H9 (cell line): ENCODE measurements around the gene MARF1. TPM values are rescaled to one million over a fixed set of nuclear protein-coding genes. Genes with fewer than 3 reads are reported as not detected.

Experiments
- DNase-seq: peaks from one replicate; pipeline ENCODE4 v3.0.0-alpha.2; 2017
- H2AFZ ChIP-seq: one replicate; pipeline ENCODE4 v1.6.1; 2013; ENCODE audit warnings: mild to moderate bottlenecking, low read length, control low read depth, moderate library complexity
- H2AK5ac ChIP-seq: 2 replicates; pipeline ENCODE4 v1.6.1; 2013; ENCODE audit warnings: low read length, control low read depth, mixed read lengths; ENCODE audit not compliant: insufficient read length
- H2BK120ac ChIP-seq: one replicate; pipeline ENCODE4 v1.6.1; 2013; ENCODE audit warnings: low read depth, mild to moderate bottlenecking, low read length, control low read depth, inconsistent platforms; ENCODE audit not compliant: poor library complexity, severe bottlenecking
- H2BK12ac ChIP-seq: 2 replicates; pipeline ENCODE4 v1.6.1; 2013; ENCODE audit warnings: low read length, control low read depth, mixed read lengths, low read depth; ENCODE audit not compliant: insufficient read length
- H2BK15ac ChIP-seq: 2 replicates; pipeline ENCODE4 v1.6.1; 2013; ENCODE audit warnings: low read depth, low read length, control low read depth
- H2BK20ac ChIP-seq: one replicate; pipeline ENCODE4 v1.6.1; 2013; ENCODE audit warnings: low read depth, mild to moderate bottlenecking, low read length, control low read depth, inconsistent platforms; ENCODE audit not compliant: poor library complexity, severe bottlenecking
- H2BK5ac ChIP-seq: 2 replicates; pipeline ENCODE4 v1.6.1; 2013; ENCODE audit warnings: low read length, control low read depth, mixed read lengths; ENCODE audit not compliant: insufficient read length
- H3K14ac ChIP-seq: 2 replicates; pipeline ENCODE4 v1.6.1; 2013; ENCODE audit warnings: low read length, control low read depth; ENCODE audit not compliant: insufficient read depth
- H3K18ac ChIP-seq: 2 replicates; pipeline ENCODE4 v1.6.1; 2013; ENCODE audit warnings: low read depth, mild to moderate bottlenecking, mixed read lengths, low read length, control low read depth; ENCODE audit not compliant: insufficient read length
- H3K23ac ChIP-seq: 2 replicates; pipeline ENCODE4 v1.6.1; 2013; ENCODE audit warnings: low read length, control low read depth, mixed read lengths, low read depth; ENCODE audit not compliant: insufficient read length
- H3K23me2 ChIP-seq: 2 replicates; pipeline ENCODE4 v1.6.1; 2013; ENCODE audit warnings: low read depth, mild to moderate bottlenecking, mixed read lengths, low read length, control low read depth; ENCODE audit not compliant: insufficient read length, poor library complexity, severe bottlenecking
- H3K27ac ChIP-seq: 2 replicates; pipeline ENCODE4 v1.5.1; 2013; ENCODE audit warnings: low read length, control low read depth, mixed read lengths, low read depth; ENCODE audit not compliant: insufficient read length
- H3K27me3 ChIP-seq: 2 replicates; pipeline ENCODE4 v1.6.1; 2013; ENCODE audit warnings: low read length, control low read depth, inconsistent platforms; ENCODE audit not compliant: insufficient read depth
- H3K4ac ChIP-seq: 2 replicates; pipeline ENCODE4 v1.6.1; 2013; ENCODE audit warnings: low read depth, mild to moderate bottlenecking, control low read depth, inconsistent platforms, low read length, moderate library complexity
- H3K4me1 ChIP-seq: 2 replicates; pipeline ENCODE4 v1.6.1; 2013; ENCODE audit warnings: low read length, control low read depth, inconsistent platforms; ENCODE audit not compliant: insufficient read depth
- H3K4me2 ChIP-seq: 2 replicates; pipeline ENCODE4 v1.6.1; 2013; ENCODE audit warnings: low read length, control low read depth, mixed read lengths; ENCODE audit not compliant: insufficient read length, insufficient read depth
- H3K56ac ChIP-seq: 2 replicates; pipeline ENCODE4 v1.6.1; 2013; ENCODE audit warnings: low read depth, mild to moderate bottlenecking, mixed read lengths, low read length, control low read depth; ENCODE audit not compliant: insufficient read length
- H3K79me1 ChIP-seq: 2 replicates; pipeline ENCODE4 v1.6.1; 2013; ENCODE audit warnings: low read depth, mild to moderate bottlenecking, moderate library complexity, low read length, control low read depth, inconsistent platforms; ENCODE audit not compliant: insufficient read depth, poor library complexity, severe bottlenecking
- H3K79me2 ChIP-seq: 2 replicates; pipeline ENCODE4 v1.6.1; 2013; ENCODE audit warnings: low read length, control low read depth, inconsistent platforms; ENCODE audit not compliant: insufficient read depth
- H3K9ac ChIP-seq: 2 replicates; pipeline ENCODE4 v1.6.1; 2013; ENCODE audit warnings: low read length, control low read depth, mixed read lengths; ENCODE audit not compliant: insufficient read length; ENCODE audit errors: extremely low read depth
- H3K9me3 ChIP-seq: one replicate; pipeline ENCODE4 v1.6.1; 2013; ENCODE audit warnings: low read depth, low read length, inconsistent platforms; ENCODE audit not compliant: control insufficient read depth
- H3T11ph ChIP-seq: one replicate; pipeline ENCODE4 v1.6.1; 2013; ENCODE audit warnings: mild to moderate bottlenecking, low read length, control low read depth, inconsistent platforms
- H4K20me1 ChIP-seq: one replicate; pipeline ENCODE4 v1.6.1; 2013; ENCODE audit not compliant: control insufficient read depth, insufficient read length, insufficient read depth
- H4K5ac ChIP-seq: 2 replicates; pipeline ENCODE4 v1.6.1; 2013; ENCODE audit warnings: low read depth, mild to moderate bottlenecking, mixed read lengths, low read length, control low read depth; ENCODE audit not compliant: insufficient read length
- H4K8ac ChIP-seq: replicated peaks from 2 replicates; pipeline ENCODE4 v1.6.1; 2013; ENCODE audit warnings: low read length, control low read depth, mixed read lengths, low read depth; ENCODE audit not compliant: insufficient read length
- H4K91ac ChIP-seq: 2 replicates; pipeline ENCODE4 v1.6.1; 2013; ENCODE audit warnings: low read depth, mild to moderate bottlenecking, moderate library complexity, mixed read lengths, low read length, control low read depth; ENCODE audit not compliant: insufficient read length
- H3K27ac Mint-ChIP-seq, 3 experiments: 2 replicates in 2 of 3; 3 replicates in 1 of 3; pipeline ENCODE4 v1.8.0; 2020 to 2021; ENCODE audit warnings: mixed read lengths in 3 of 3, mild to moderate bottlenecking in 1 of 3, moderate library complexity in 1 of 3
- H3K27me3 Mint-ChIP-seq: 2 replicates; pipeline ENCODE4 v1.8.0; 2021; ENCODE audit warnings: low read depth, mild to moderate bottlenecking, moderate library complexity, mixed read lengths
- H3K36me3 Mint-ChIP-seq, 3 experiments: 2 replicates in 2 of 3; 3 replicates in 1 of 3; pipeline ENCODE4 v1.8.0; 2020 to 2021; ENCODE audit warnings: low read depth in 3 of 3, mixed read lengths in 3 of 3; ENCODE audit not compliant: insufficient read depth in 1 of 3
- H3K4me1 Mint-ChIP-seq, 2 experiments: 2 replicates each; pipeline ENCODE4 v1.8.0; 2020; ENCODE audit warnings: mixed read lengths in 2 of 2
- H3K4me3 Mint-ChIP-seq, 2 experiments: 2 replicates in 1 of 2; 3 replicates in 1 of 2; pipeline ENCODE4 v1.8.0; 2020 to 2021; ENCODE audit warnings: mild to moderate bottlenecking in 2 of 2, mixed read lengths in 2 of 2, moderate library complexity in 1 of 2
- H3K9me3 Mint-ChIP-seq, 2 experiments: 2 replicates in 1 of 2; 3 replicates in 1 of 2; pipeline ENCODE4 v1.8.0; 2020; ENCODE audit warnings: mild to moderate bottlenecking in 2 of 2, mixed read lengths in 2 of 2, moderate library complexity in 1 of 2
- WGBS: extraction: QIAGEN DNeasy Blood & Tissue Kit; methylation state at CpG from one replicate; pipeline ENCODE4 v1.1.7; 2013; ENCODE audit warnings: missing lambda C conversion rate, low lambda C conversion rate, mixed read lengths; ENCODE audit not compliant: insufficient read length; ENCODE audit errors: extremely low coverage; 5-methylcytosine and 5-hydroxymethylcytosine counted together
- total RNA-seq: library from RNA; stranded (reverse); gene quantifications from 2 replicates; pipeline ENCODE4 v1.2.1, GENCODE V29; 2021
- TF ChIP-seq, protein P1 (sequence below): fragments of 200-600 bp; sonication (generic); conservative IDR thresholded peaks from 3 replicates; pipeline ENCODE4 v1.8.0; 2021; ENCODE audit warnings: antibody characterized with exemption, mild to moderate bottlenecking

Gene MARF1
- total RNA-seq, 1 experiment from 2014 or later, result 23.3 TPM

DNA sequence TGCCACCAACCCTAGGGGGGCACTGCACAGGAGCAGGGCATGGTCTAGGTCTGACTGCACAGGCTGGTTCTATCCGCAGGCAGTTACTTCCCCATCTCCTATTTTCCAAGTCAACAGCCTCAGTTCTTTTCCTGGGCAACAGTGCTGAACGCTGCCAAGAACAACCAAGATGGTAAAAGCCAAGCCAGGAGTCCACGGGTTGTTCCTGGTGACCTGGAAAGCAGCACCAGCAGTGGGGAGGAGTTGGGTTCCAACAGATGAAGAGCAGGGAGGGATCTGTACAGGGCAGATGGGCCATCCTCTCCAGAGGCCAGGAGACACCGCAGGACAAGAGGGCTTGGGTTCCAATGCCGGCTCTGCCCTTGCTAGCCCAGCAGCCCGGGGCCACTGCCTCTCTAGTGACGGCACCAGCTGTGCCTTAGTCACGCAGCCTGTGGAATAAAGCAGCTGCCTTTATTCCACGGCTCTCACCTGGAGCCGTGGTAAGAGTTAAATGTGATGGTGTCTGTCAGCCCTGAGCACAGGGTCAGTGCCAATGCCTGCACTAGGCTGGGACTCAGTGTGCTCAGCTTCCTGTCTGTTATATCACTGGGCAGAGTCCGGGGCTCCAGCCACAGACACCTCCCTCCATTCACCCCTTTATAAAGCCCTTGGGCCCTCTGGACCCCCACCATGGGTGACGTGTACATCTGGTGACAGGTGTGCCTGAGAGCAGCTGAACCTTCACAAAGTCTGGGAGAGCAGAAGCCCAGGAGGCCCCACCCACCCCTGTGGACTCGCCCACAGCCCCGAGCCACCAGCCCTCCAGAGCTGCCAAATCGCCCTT, 44.9 kb downstream of the MARF1 start:
- no peaks in the 10 kb centered on the region; the same call in 1 of the 2 replicates for H3K27me3 Mint-ChIP-seq
- TF ChIP-seq, protein P1, sequence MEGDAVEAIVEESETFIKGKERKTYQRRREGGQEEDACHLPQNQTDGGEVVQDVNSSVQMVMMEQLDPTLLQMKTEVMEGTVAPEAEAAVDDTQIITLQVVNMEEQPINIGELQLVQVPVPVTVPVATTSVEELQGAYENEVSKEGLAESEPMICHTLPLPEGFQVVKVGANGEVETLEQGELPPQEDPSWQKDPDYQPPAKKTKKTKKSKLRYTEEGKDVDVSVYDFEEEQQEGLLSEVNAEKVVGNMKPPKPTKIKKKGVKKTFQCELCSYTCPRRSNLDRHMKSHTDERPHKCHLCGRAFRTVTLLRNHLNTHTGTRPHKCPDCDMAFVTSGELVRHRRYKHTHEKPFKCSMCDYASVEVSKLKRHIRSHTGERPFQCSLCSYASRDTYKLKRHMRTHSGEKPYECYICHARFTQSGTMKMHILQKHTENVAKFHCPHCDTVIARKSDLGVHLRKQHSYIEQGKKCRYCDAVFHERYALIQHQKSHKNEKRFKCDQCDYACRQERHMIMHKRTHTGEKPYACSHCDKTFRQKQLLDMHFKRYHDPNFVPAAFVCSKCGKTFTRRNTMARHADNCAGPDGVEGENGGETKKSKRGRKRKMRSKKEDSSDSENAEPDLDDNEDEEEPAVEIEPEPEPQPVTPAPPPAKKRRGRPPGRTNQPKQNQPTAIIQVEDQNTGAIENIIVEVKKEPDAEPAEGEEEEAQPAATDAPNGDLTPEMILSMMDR, result no peak
- H3T11ph ChIP-seq, result no peak overlapping the region
- H2BK5ac ChIP-seq, result no peak overlapping the region
- H3K9me3 Mint-ChIP-seq, result no peaks in the 10 kb centered on the region
- DNase-seq, result no peak
- no peak overlapping the region for H3K18ac ChIP-seq
- no peak overlapping the region for H2AFZ ChIP-seq
- H3K23me2 ChIP-seq, result no peaks in the 10 kb centered on the region
- no peaks in the 10 kb centered on the region for H3K9me3 ChIP-seq
- H3K4ac ChIP-seq, result no peak overlapping the region
- H2BK120ac ChIP-seq, result no peak overlapping the region
- no peaks in the 10 kb centered on the region for H3K4me1 ChIP-seq
- no CpG with 5 or more reads among the region's 15 CpGs for WGBS
- H2BK20ac ChIP-seq, result no peak overlapping the region
- H3K36me3 Mint-ChIP-seq, result peaks cover 18 to 68% (median 47%) of the 10 kb centered on the region in 3 experiments
- H3K4me2 ChIP-seq, result no peak overlapping the region
- H3K27me3 ChIP-seq, result no peaks in the 10 kb centered on the region
- H3K9ac ChIP-seq, result no peak overlapping the region
- H3K14ac ChIP-seq, result no peak overlapping the region
- no peaks in the 10 kb centered on the region for H3K79me2 ChIP-seq
- no peak overlapping the region for H4K91ac ChIP-seq
- no peak overlapping the region for H3K23ac ChIP-seq
- H4K5ac ChIP-seq, result no peak overlapping the region
- H4K8ac ChIP-seq, result no peak overlapping the region
- H3K27ac ChIP-seq, result no peak overlapping the region
- H2BK15ac ChIP-seq, result no peak overlapping the region
- no peaks in the 10 kb centered on the region for H4K20me1 ChIP-seq
- no peaks in the 10 kb centered on the region for H3K79me1 ChIP-seq
- H3K56ac ChIP-seq, result no peak overlapping the region
- no peak overlapping the region for H3K4me3 Mint-ChIP-seq
- peaks cover 12 to 15% of the 10 kb centered on the region in 2 experiments for H3K4me1 Mint-ChIP-seq
- H2AK5ac ChIP-seq, result no peak overlapping the region
- H3K27ac Mint-ChIP-seq, result no peak overlapping the region
- no peak overlapping the region for H2BK12ac ChIP-seq
